NCI-H146 treated with DMSO at 0.1 percent for 48 hours (cell line): Measurements from ENCODE around the gene CPLX1.
"Not testable (repeated sequence)": the region's sequence is repeated elsewhere in the genome, so short reads cannot be mapped to it uniquely, and the experiment has no call there.

Experiments
- DNase-seq: peaks from one replicate; lab custom pipeline; 2025; ENCODE audit not compliant: unreplicated experiment; lab: John Stamatoyannopoulos, UW

The CPLX1 gene

DNA sequence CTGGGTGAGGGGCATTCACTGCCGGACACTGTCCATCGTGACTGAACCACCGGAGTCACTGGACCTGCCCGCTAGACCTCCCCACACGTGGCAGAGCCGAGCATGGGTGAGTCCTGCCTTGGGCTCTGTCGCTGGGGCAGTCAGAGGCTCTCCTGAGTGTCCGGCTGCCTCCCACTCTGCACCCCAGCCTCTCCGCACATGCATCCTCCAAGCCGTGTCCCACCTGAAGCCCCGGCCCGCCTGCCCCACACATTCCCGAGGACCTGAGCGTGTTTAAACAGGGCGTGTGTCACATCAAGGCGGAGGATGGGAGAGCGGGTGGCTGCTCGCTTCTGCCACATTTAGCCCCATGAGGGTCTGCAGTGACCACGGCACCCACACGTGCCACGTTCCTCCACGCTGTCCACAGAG is 4.7 kb downstream of the CPLX1 start:
- no peak for DNase-seq

DNA sequence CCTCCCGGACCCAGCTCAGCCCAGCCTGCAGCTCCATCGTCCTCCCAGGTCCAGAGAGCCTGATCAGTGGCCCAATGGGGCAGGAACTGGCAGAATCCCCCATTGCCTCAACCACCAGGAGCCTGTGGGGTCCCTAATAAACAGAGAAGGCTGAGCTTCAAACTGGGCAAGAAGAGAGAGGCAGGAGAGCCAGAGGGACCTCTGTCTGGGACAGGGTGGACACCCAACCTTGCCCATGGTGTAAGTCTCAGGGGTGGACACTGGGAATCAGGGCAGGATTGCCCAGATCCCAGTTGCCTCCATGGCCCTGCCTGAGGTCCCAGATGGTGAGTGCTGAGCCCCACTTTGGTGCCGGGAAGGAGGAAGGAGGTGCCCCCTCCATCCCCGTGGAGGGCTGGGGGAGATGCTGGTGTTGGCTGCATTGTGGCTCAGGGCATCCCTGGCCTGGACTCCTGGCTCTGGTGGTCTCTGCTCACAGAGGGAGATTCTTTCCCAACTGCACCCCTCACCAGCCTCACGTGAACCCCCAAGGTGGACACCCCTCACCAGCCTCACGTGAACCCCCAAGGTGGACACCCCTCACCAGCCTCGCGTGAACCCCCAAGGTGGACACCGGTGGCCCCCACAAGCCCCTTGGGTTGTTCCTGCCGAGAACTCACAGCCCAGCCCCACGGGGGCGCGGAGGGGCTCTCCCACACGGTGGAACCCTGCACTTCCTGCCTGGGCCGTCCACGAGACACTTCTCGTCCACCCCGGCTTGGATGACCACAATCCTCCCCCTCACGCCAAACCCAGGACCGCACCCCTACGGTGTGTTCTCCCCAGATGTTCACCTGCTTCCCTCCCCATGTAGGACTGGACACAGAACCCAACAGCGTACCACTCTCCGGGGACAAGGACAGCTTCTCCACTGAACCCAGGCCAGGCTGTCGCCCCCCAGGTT is 5.4 kb downstream of the CPLX1 start:
- no peak for DNase-seq

DNA sequence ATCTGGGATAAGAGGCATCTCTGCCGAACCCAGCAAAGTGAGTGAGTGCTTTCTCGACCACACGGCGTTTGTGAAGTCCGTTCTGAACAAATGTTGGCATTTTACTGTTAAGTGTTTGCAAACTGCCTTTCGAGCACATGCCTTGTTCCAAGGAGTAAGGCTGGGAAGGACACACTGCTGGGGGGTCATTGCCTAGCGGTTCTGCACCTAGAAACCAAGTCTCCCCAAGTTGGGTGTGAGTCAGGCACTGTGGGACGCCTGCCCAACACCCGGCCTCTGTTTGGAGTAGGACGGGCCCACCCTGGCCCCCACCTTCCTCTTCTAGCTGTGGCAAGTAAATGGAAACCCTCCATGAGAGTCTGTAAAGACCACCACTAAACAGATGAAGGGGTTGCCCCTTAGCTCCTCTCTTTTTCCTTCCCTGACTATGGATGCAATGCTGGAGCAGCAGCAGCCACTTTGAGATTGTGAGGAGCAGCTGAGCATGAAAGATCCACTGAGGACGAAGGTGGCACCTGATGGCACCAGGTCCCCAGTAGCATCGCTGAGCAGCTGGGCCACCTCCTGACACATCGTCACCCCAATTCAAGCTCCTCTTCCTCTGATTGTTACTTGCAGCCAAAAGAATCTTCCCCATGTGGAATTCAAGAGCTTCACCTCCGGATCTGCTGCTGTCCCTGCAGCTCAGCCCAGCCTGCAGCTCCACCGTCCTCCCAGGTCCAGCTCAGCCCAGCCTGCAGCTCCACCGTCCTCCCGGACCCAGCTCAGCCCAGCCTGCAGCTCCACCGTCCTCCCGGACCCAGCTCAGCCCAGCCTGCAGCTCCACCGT is 6.3 kb downstream of the CPLX1 start:
- no peak for DNase-seq

DNA sequence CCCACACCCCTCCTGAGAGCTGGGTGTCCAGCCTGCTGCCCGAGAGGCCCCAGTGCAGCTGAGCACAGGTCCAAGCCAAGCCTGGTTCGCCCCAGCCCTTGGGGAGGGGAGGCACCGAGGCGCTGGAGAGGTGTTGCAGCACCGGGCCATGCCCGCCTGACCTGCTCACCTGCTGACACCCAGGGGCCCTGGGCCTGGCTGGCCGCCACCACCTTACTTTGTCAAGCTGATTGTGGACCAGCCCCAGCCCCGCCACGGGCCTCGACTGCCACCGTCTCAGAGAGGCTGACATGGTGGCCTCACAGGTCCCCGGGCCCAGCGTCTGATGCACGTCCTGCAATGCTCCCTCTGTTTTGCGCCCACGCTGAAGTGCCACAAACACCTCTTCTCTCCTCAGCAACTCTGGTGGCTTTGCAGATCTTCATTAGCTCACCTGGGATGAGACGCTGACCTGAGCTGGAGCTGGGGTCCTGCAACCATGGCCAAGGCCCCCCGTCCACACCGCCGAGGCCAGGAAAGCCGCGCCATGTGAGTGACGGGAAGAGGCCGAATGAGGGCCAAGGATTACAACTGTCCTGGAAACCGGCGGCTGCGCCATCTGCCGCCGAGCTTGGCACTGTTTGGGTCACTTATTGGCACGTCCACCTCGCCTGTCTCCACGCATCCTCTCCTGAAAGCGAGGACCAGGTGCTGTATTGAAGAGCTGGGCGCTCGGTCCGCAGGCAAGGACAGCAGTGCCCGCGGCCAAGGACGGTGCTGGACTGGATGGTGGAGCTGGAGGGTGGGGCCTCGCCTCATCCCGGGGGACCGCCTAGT is 7.6 kb downstream of the CPLX1 start:
- DNase-seq = no peak

DNA sequence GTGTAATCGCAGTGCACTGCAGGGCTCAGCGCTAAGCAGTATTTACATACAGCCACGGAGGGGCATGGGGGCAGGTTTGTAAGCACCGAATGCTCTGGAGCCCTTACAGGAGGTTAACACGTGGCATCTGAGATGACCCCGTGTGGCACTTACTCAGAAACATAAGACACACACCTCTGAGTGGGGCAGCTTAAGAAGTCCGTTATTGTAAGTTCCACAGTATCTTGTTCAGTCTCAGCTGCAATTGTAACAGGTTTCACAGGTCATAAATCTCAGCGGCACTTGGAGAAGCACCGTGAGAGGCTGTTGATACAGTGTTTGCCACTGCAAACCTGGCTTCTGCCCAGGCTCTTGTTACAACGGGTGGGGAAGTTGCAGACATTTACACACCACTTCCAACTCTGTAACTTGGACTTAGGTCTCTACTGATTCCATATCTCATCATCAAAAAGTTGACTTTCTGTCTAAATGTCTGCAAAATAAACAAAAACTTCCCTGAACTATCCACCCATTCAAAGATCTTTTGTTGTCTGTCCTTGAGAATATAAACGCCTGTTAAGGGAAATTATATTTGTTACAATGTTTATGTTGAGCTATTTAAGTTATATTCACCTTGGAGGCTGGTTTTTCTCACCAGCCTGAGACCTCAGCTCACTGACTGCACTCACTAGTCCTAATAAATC is 10.3 kb downstream of the CPLX1 start:
- no peak for DNase-seq

DNA sequence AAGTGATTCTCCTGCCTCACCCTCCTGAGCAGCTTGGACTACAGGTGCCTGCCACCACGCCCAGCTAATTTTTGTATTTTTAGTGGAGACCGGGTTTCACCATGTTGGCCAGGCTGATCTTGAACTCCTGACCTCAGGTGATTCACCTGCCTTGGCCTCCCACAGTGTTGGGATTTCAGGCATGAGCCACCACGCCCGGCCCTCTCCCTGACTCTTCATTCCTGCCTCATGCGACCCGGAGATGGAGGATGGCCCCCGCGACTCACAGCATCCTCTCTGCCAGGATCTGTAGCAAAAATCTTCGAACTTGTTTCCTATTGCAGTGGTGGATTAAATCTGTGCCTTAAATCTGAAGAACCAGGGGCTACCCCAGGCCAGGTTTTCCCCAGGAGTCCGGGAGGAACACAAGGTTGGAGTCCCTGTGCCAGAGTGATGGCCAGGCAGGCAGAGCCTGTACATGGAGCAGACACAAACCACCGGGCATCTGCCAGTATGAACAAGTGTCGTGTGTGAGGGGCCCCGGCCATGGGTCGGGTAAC is 11.5 kb downstream of the CPLX1 start:
- no peak for DNase-seq

DNA sequence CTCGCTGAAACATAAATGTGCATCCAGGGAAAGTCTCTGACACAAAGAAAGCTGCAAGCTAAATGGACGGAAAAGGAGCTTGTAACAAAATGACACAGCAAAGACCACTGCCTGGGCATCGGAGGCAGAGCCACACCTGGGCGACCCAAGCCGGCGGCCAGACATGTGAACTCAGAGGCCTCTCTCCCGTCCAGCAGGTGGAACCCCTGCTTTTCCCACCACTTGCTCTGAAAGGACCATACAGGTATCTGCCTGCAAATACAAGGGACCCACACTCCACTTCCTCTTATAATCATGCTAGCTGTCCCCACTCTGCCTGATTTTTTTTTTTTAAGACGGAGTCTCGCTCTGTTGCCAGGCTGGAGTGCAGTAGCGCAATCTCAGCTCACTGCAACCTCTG is 12.0 kb downstream of the CPLX1 start:
- DNase-seq = no peak

DNA sequence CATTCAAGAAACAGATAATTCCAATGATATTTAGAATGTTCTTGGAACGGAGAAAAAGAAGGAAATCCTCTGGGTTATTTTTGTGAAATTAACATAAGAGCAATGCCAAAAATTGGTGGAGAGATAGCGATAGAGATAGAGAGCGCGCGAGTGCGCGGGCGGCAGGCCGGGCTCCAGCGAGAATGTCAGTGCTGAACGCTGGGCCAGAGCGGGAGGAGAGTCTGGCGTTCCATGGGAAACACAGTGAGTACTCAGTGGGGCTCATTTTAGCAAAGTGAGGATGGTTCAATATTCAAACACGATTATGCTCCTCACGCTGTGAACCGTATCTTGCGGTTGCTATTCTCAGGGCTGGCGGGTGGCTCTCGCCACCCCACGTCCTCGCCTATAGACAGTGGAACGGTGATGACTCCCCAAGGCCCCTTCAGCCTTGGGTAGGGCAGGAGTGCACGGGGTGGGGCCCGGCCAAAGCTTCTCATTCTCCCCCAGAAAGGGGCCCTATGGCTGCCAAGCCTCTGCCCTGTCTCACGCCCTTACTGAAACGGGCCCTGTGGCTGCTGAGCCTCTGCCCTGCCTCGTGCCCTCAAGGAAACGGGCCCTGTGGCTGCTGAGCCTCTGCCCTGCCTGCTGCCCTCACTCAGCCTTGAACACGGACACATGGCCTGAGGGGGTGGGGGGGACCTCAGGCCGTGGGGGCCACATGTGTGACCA is 16.9 kb downstream of the CPLX1 start:
- no peak for DNase-seq

DNA sequence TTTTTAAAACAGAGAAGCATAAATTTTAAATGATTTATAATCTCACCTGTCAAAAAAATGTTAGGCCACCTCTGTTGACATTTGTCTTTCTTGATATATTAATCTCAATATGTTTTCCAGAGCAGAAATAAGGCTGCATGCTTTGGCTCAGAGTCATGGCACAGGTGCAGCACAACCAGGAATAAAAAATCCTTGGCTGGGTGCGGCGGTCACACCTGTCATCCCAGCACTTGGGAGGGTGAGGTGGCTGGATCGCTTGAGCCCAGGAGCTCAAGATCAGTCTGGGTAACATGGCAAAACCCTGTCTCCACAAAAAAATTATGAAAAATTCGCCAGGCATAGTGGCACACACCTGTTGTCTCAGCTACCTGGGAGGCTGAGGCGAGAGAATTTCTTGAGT is 18.1 kb downstream of the CPLX1 start:
- no peak for DNase-seq

DNA sequence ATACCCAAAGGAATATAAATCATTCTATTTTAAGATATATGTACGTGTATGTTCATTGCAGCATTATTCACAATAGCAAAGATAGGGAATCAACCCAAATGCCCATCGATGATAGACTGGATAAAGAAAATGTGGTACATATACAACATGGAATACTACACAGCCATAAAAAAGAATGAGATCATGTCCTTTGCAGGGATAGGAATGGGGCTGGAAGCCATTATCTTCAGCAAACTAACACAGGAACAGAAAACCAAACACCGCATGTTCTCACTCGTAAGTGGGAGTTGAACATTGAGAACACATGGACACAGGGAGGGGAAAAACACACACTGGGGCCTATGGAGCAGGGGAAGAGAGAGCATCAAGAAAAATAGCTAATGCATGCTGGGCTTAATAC is 18.9 kb downstream of the CPLX1 start:
- DNase-seq = not testable (repeated sequence)

DNA sequence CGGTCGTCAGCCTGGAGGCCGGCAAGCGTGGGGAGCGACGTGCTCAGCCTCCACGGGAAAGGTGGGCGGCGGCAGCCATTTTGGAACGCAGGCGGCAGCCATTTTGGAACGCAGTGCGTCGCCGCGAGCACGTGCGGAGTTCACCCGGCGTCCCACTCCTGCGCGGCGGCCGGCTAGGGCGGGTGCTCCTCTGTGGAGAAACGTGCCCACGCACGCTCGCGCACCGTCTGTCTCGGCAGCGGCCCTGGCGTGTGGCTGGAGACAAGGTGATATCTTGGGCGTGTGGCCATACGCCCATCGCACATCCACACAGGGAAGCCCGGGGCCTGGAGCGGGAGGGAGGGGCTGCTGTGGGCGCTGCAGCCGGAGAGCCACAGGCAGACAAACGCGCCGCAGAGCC is 21.1 kb downstream of the CPLX1 start:
- DNase-seq = no peak

DNA sequence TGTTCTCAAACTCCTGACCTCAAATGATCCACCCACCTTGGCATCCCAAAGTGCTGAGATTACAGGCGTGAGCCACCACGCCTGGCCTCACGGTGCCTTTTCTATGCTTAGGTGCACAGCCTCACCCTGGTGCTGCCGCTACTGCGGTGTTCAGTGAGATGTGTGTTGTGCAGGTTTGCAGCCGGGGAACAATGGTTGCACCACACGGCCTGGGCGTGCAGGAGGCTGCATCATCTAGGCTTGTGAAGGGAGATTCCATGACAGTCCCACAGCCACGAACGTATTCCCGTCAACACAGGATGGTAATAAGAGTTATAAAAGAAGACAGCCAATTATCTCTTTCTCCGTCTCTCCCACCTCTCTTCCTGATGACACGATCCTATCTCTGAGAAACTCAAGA is 22.0 kb downstream of the CPLX1 start:
- DNase-seq = no peak

DNA sequence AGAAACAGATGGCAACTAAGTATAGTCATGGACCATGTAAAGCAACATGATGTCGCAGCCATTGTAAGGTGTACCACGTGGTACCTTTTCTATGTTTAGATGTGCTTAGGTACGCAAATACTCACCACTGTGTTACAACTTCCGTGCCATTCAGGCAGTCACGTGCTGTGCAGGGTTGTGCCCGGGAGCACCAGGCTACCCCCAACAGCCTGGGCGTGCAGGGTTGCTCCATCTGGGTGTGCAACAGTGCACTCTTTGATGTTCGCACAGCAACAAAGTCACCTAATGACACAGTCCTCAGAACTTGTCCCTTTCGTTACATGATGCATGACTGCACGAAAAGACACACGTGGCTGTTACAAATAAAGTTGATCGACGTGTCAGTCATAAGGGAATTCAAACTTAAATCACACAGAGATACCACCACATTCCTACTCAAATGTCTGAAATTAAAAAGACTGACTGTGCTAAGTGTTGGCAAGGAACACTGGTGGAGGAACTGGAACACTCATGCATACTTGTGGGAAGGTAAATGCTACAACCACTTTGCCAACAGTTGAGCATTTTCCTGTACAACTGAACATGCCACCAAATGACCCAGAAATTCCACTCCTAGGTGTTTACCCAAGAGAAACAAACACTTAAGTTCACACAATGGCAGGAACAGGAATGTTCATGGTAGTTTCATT is 24.3 kb downstream of the CPLX1 start:
- no peak for DNase-seq

DNA sequence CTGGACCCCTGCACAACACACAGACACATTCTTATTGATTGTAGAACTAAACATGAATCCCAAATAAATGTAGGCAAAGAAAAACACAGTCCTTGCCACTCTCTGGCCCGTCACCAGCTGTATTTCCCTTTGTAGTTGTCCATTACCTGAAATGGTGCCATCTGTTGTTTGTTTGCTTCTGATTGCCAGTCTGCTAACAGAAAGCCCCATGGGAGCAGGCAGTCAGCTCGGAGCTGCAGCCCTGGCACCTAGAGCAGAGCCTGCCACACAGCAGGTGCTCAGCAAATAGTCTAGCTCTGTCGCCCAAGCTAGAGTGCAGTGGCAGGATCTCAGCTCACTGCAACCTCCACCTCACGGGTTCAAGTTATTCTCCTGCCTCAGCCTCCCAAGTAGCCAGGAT is 28.9 kb downstream of the CPLX1 start:
- no peak for DNase-seq

DNA sequence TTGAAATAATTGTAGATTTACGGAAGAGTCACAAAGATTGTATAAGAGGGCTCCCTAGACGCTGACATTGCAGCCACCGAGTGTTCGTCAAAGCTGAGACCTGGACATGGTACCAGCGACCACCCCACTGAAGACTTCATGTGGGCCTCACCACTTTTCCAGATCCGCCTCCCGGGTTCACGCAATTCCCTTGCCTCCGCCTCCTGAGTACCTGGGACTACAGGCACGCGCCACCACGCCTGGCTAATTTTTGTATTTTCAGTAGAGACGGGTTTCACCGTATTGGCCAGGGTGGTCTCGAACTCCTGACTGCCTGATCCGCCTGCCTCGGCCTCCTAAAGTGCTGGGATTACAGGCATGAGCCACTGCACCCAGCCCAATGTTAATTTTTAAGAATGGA is 29.7 kb downstream of the CPLX1 start:
- DNase-seq = no peak

DNA sequence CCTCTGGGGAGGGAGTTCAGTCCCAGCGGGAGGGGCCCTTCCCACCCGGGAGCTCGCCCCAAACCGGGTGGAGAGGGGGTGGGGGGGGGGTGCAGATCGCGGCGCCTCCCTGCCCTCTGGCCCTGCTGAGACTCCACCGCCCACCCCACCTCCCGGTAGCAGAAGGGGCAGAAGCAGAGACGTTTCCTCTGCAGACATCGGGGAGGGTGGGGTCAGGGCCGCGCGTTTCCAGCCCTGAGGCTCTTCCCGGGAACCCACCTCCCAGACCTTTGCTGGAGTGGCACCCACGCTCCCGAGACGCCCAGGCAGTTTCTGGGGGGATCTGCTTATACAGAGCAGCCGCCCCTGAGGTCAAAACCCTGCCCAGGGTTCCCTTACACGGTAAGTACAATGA is 30.2 kb downstream of the CPLX1 start:
- DNase-seq = no peak

DNA sequence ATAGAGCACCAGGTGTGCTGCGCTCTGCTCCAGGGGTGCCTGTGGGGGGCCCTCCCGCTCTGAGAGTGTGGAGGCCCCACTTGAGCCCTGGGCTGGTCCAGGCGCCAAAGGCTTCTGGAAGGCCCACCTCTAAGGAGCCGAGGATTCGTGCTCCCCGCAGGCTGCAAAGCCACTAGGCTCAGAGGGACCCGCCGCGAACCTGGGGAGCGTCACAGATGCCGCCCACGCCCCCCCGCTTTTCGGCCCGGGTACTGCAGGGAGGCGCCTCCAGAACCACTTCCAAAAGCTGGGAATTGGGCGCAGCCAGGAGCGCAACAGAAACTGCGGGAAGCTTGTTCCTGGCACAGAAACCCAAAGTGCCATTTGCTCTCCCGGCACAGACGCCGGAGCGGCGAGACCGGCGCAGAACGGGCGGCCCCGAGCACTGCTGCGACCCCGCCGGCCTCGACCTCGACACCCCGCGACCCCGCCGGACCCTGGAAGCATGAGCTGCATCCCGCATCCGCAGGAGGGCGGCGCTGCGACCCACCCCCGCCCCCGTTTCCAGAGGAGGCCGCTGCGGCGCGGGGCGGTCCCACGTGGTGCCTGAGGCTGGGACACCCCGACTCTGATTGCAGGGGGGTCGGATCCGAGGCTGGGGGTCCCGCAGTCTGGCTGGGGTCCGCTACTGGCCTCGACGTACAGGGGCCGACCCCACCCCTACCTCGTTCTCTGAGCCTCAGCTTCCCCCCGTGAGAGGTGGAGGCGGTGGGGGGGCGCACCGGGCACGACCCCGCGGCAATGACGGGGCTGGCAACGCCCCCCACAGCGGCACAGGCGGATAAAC is 30.8 kb downstream of the CPLX1 start:
- no peak for DNase-seq

DNA sequence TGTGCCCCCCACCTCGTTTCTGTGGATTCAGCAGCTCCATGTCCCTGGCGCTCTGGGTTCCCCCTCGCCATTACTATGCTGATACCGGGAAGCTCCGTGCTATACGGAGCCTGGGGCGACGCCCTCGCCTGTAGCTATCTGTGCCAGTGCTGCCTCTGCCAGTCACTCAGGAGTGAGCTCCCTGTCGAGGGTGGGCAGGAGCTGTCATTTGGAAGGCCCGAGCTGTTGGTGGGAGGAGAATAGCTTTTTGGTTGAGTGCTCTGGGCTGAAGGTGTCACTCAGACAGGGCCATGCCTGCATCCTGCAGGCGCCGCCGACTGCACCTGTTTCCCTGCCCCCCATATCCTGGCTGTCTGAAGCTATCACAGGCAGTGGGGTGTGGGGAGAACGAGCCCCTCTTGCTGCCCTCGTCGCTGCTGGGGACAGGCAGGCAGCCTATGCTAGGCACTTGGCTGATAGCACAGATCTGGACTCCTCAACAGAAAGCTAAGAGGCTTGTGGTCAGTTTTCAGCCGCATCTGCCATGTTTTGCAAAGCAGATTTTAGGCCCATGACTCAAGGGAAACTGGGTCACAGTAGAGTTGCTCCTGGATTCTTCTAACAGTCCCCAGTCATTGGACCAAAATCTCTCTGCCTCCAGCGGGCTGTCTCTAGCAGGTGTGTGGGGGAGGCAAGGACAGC is 31.8 kb downstream of the CPLX1 start:
- no peak for DNase-seq
